T-helper 1 cell treated with Interleukin-12 subunit alpha and Interleukin-12 subunit beta and Interleukin-4 antibody, amounts not matched to agents 30 μg/mL and 1 μg/mL, for 36 hours (primary cell): ENCODE data around the gene ZNF532.

ENCODE experiments used
- H3K27ac Mint-ChIP-seq: one replicate; pipeline ENCODE4 v1.8.0; 2021; ENCODE audit warnings: mild to moderate bottlenecking, mixed read lengths
- H3K27me3 Mint-ChIP-seq: one replicate; pipeline ENCODE4 v1.8.0; 2021; ENCODE audit warnings: low read depth, mixed read lengths
- H3K36me3 Mint-ChIP-seq: one replicate; pipeline ENCODE4 v1.8.0; 2021; ENCODE audit warnings: low read depth, mixed read lengths
- H3K4me1 Mint-ChIP-seq: one replicate; pipeline ENCODE4 v1.8.0; 2021; ENCODE audit warnings: low read depth, mixed read lengths
- H3K4me3 Mint-ChIP-seq: one replicate; pipeline ENCODE4 v1.8.0; 2021; ENCODE audit warnings: mild to moderate bottlenecking, moderate library complexity, mixed read lengths
- H3K9me3 Mint-ChIP-seq: one replicate; pipeline ENCODE4 v1.8.0; 2021; ENCODE audit warnings: mixed read lengths

Gene ZNF532

GRCh38 chr18:58859907-58860306, 4.8 kb upstream of the ZNF532 start:
- H3K27ac Mint-ChIP-seq: no peak overlapping the region
- H3K4me3 Mint-ChIP-seq: no peak overlapping the region
- no peaks in the 10 kb centered on the region for H3K9me3 Mint-ChIP-seq
- peaks cover 55% of the 10 kb centered on the region for H3K27me3 Mint-ChIP-seq
- no peaks in the 10 kb centered on the region for H3K4me1 Mint-ChIP-seq
- no peaks in the 10 kb centered on the region for H3K36me3 Mint-ChIP-seq

GRCh38 chr18:58860747-58861231, 3.9 kb upstream of the ZNF532 start:
- Mint-ChIP-seq H3K27me3 (peaks cover 64% of the 10 kb centered on the region), H3K4me1 (no peaks in the 10 kb centered on the region)

GRCh38 chr18:58861353-58861752, 3.3 kb upstream of the ZNF532 start:
- H3K4me1 Mint-ChIP-seq: no peaks in the 10 kb centered on the region
- H3K27me3 Mint-ChIP-seq: peaks cover 69% of the 10 kb centered on the region
- H3K4me3 Mint-ChIP-seq: no peak overlapping the region
- H3K27ac Mint-ChIP-seq: no peak overlapping the region
- no peaks in the 10 kb centered on the region for H3K9me3 Mint-ChIP-seq
- H3K36me3 Mint-ChIP-seq: no peaks in the 10 kb centered on the region

More at GRCh38 chr18:58860747-58861231, 3.9 kb upstream of the ZNF532 start:
- H3K36me3 Mint-ChIP-seq: no peaks in the 10 kb centered on the region
- H3K9me3 Mint-ChIP-seq: no peaks in the 10 kb centered on the region
- H3K4me3 Mint-ChIP-seq: no peak overlapping the region
- no peak overlapping the region for H3K27ac Mint-ChIP-seq

DNA sequence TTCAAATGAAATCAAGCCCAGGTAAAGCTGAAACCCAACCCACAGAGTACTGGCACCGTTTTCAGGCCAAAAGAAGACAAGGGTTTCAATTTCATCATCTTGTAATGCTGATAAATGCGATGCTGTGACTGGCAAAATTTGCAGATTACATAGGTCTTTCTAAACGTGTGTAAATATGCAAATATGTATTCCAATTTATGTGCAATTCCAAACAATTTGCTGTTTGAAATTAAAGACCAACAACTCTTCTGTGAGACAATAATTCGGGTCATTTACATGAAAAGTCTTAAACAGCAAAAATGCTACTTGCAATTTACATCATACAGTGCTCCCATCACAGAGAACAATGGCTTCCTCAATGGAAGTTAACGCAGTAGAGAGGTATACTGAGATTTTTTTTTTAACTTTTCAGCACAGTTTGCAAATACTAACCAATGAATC, 2.8 kb upstream of the ZNF532 start:
- no peaks in the 10 kb centered on the region for H3K4me1 Mint-ChIP-seq
- no peak overlapping the region for H3K27ac Mint-ChIP-seq
- H3K27me3 Mint-ChIP-seq: peaks cover 75% of the 10 kb centered on the region
- no peaks in the 10 kb centered on the region for H3K36me3 Mint-ChIP-seq
- H3K9me3 Mint-ChIP-seq: no peaks in the 10 kb centered on the region
- no peak overlapping the region for H3K4me3 Mint-ChIP-seq

- Mint-ChIP-seq H3K36me3 (no peaks in the 10 kb centered on the region), H3K27ac (no peak overlapping the region), H3K9me3 (no peaks in the 10 kb centered on the region), H3K4me1 (no peaks in the 10 kb centered on the region), H3K27me3 (peaks cover 79% of the 10 kb centered on the region), H3K4me3 (no peak overlapping the region)
Measured at GRCh38 chr18:58862356-58862755, 2.3 kb upstream of the ZNF532 start.

GRCh38 chr18:58862851-58863538, 1.7 kb upstream of the ZNF532 start:
- peaks cover 84% of the 10 kb centered on the region for H3K27me3 Mint-ChIP-seq
- H3K9me3 Mint-ChIP-seq: no peaks in the 10 kb centered on the region
- no peak overlapping the region for H3K27ac Mint-ChIP-seq
- no peaks in the 10 kb centered on the region for H3K36me3 Mint-ChIP-seq
- H3K4me1 Mint-ChIP-seq: no peaks in the 10 kb centered on the region
- no peak overlapping the region for H3K4me3 Mint-ChIP-seq

- Mint-ChIP-seq H3K36me3 (no peaks in the 10 kb centered on the region), H3K27ac (no peak overlapping the region), H3K4me3 (no peak overlapping the region), H3K27me3 (peaks cover 79% of the 10 kb centered on the region), H3K4me1 (no peaks in the 10 kb centered on the region), H3K9me3 (no peaks in the 10 kb centered on the region)
Measured at GRCh38 chr18:58863539-58864145, 1.0 kb upstream of the ZNF532 start.

- Mint-ChIP-seq H3K4me1 (no peaks in the 10 kb centered on the region), H3K9me3 (no peaks in the 10 kb centered on the region), H3K27ac (no peak overlapping the region), H3K4me3 (no peak overlapping the region), H3K36me3 (no peaks in the 10 kb centered on the region), H3K27me3 (peaks cover 72% of the 10 kb centered on the region)
Measured at GRCh38 chr18:58865033-58865590, 435 bp downstream of the ZNF532 start.

- H3K4me1 Mint-ChIP-seq: no peaks in the 10 kb centered on the region
- no peak overlapping the region for H3K4me3 Mint-ChIP-seq
- H3K9me3 Mint-ChIP-seq: no peaks in the 10 kb centered on the region
- peaks cover 75% of the 10 kb centered on the region for H3K27me3 Mint-ChIP-seq
- no peaks in the 10 kb centered on the region for H3K36me3 Mint-ChIP-seq
- H3K27ac Mint-ChIP-seq: no peak overlapping the region
Measured at GRCh38 chr18:58865701-58866065, 1.0 kb downstream of the ZNF532 start.

- H3K36me3 Mint-ChIP-seq: no peaks in the 10 kb centered on the region
- no peaks in the 10 kb centered on the region for H3K4me1 Mint-ChIP-seq
- H3K9me3 Mint-ChIP-seq: no peaks in the 10 kb centered on the region
- H3K4me3 Mint-ChIP-seq: no peak overlapping the region
- peaks cover 73% of the 10 kb centered on the region for H3K27me3 Mint-ChIP-seq
- H3K27ac Mint-ChIP-seq: no peak overlapping the region
Measured at GRCh38 chr18:58866066-58866772, 1.5 kb downstream of the ZNF532 start.

- Mint-ChIP-seq H3K4me3 (no peak overlapping the region), H3K4me1 (no peaks in the 10 kb centered on the region), H3K27ac (no peak overlapping the region), H3K36me3 (no peaks in the 10 kb centered on the region), H3K9me3 (no peaks in the 10 kb centered on the region), H3K27me3 (peaks cover 72% of the 10 kb centered on the region)
Measured at GRCh38 chr18:58866773-58867150, 2.1 kb downstream of the ZNF532 start.

GRCh38 chr18:58867281-58867961, 2.7 kb downstream of the ZNF532 start:
- Mint-ChIP-seq H3K4me1 (no peaks in the 10 kb centered on the region), H3K36me3 (no peaks in the 10 kb centered on the region), H3K9me3 (no peaks in the 10 kb centered on the region), H3K4me3 (no peak overlapping the region), H3K27ac (no peak overlapping the region), H3K27me3 (peaks cover 68% of the 10 kb centered on the region)

DNA sequence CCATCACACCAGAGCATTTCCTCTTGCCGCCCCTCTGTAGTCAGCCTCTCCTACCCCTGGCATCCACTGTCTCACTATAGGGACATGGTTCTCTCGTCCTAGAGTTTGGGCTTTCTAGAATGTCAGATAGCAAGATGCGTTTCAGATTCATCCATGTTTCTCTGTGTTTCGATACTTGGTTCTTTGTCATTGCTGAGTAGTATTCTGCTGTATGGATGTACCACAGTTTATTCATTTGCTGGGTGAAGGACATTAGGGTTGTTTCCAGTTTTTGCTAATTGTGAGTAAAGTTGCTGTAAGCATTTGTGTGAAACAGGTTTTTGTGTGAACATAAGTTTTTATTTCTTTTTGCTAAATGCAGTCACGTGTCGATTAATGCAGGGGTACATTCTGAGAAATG, 3.8 kb downstream of the ZNF532 start:
- Mint-ChIP-seq H3K27ac (no peak overlapping the region), H3K27me3 (peaks cover 68% of the 10 kb centered on the region), H3K36me3 (no peaks in the 10 kb centered on the region), H3K9me3 (no peaks in the 10 kb centered on the region), H3K4me3 (no peak overlapping the region), H3K4me1 (no peaks in the 10 kb centered on the region)

DNA sequence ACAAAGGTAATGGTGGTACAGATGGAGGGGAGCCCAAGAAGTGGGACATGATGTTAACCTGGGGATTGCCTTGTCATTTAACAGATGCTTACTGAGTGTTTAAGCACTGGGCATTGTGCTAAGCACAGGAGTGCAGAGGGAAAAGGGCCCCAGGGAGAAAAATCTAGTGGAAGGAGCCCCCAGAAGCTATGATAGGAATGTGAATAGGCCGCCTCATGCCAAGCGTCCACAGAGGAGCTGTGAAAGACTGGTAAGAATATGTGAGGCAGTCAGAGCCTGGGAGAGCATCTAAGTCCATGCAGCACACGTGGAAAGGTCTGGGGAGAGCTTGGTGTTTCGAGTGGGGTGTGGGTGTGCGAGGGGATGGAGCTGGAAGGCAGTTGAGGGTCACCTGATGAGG, 5.5 kb downstream of the ZNF532 start:
- no peaks in the 10 kb centered on the region for H3K9me3 Mint-ChIP-seq
- H3K27me3 Mint-ChIP-seq: peaks cover 57% of the 10 kb centered on the region
- no peak overlapping the region for H3K4me3 Mint-ChIP-seq
- no peaks in the 10 kb centered on the region for H3K4me1 Mint-ChIP-seq
- H3K36me3 Mint-ChIP-seq: no peaks in the 10 kb centered on the region
- H3K27ac Mint-ChIP-seq: no peak overlapping the region
